Brain pericyte (primary cell): Measurements from ENCODE around the gene ZNF385B.
"Not testable (repeated sequence)": the region's sequence is repeated elsewhere in the genome, so short reads cannot be mapped to it uniquely, and the experiment has no call there.

Source experiments
- DNase-seq: peaks from one replicate; pipeline ENCODE4 v3.0.0-alpha.2; 2012; ENCODE audit warnings: low read depth, low spot score

ZNF385B gene

GRCh38 chr2:179636100-179636980 is 225.1 kb downstream of the ZNF385B start:
- DNase-seq = no peak

- not testable (repeated sequence) for DNase-seq
Observed at GRCh38 chr2:179631769-179632385, 229.5 kb downstream of the ZNF385B start.

- not testable (repeated sequence) for DNase-seq
Observed at GRCh38 chr2:179629776-179630175, 231.6 kb downstream of the ZNF385B start.

GRCh38 chr2:179626261-179626660 is 235.2 kb downstream of the ZNF385B start:
- no peak for DNase-seq

- no peak for DNase-seq
Observed at GRCh38 chr2:179622635-179623300, 238.6 kb downstream of the ZNF385B start.

GRCh38 chr2:179622112-179622511 is 239.3 kb downstream of the ZNF385B start:
- DNase-seq = no peak

DNA sequence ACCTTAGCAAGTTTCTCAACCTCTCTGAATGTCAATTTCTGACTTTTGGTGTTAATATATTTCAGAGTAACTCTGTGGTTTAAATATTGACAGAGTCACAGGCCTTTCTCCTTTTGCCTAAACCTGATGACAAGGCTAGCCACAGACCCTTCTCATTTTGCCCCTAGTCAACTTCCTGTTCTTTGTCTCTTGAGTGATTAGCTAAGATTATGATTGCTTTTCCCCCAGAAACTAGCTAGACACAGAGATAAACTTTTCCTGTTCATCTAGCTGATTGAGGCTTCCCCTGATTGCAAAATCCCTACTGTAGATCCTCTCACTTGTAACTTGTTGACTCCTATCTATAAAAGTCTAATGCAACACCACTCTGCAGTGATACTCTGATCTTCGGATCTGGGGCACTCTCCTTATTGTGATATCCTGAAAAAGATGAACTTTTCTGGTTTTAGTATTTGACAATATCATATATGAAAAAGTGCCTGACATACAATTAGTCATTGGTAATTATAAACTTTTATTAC is 241.4 kb downstream of the ZNF385B start:
- DNase-seq = no peak

DNA sequence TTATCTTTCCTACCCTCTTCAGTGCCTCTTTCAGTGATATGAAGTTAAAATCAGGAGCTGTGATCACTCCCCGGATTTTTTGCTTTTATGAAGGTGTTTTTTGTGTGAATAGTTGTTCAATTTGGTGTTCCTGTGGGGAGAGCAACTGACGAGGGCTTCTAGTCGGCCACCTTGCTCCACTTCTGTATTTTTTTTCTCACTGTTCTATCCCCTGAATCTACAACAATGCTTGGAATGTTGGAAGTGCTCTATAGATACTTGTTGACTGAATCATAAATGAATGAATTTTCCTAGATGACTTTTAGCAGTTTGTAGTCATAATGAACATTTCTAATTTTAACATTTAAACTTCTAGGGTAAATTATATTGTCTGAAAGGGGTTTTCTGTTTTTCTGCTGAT is 247.3 kb downstream of the ZNF385B start:
- no peak for DNase-seq

DNA sequence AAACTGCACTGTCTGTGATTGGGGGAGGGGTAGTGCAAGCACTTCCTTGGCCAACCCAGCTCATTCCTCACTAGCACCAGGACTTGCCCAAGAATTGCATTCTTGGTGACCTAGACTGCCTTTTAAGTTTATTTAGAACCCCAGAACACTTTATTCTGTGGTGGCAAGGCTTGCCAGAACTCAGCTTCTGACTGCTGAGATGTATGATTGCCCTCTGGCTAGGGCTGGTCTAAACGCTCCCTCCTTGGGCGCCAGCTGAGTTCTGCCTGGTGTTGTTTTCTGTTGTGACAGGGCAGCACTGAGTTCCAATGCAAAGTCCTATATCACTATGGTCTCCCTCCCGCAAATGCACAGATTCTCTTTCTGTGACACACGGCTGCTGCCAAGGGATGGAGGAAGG is 247.7 kb downstream of the ZNF385B start:
- no peak for DNase-seq

- DNase-seq = no peak
Observed at GRCh38 chr2:179613299-179613651, 248.1 kb downstream of the ZNF385B start.

DNA sequence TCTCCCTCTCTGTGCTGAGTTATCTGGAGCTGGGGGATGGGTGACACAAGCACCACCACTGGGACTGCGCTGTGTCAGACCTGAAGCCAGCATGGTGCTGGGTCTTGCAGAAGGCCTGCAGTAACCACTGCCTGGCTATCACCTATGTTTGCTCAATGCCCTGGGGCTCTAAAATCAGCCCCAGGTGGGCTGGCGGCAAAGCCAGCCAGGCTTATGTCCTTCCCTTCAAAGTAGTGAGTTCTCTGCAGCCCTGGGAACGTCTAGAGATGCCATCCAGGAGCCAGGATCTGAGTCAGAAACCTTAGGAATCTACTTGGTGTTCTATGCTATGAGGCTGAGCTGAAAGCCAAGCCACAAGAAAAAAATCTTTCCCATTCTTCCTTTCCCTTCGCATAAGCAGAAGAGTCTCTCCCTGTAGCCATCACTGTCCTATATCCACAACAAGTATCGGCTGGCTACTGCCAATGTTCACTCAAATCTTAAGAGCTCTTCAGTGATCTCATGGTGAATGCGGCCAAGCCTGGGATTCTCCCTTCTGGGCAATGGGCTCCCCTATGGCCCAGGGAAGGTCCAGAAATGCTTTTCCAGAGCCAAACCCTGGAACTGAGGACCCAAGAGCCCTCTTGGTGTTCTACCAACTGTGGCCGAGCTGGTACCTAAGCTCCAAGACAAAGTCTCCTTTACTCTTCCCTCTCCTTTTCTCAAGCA is 248.7 kb downstream of the ZNF385B start:
- DNase-seq = no peak

- DNase-seq = no peak
Observed at GRCh38 chr2:179612108-179612507, 249.3 kb downstream of the ZNF385B start.

DNA sequence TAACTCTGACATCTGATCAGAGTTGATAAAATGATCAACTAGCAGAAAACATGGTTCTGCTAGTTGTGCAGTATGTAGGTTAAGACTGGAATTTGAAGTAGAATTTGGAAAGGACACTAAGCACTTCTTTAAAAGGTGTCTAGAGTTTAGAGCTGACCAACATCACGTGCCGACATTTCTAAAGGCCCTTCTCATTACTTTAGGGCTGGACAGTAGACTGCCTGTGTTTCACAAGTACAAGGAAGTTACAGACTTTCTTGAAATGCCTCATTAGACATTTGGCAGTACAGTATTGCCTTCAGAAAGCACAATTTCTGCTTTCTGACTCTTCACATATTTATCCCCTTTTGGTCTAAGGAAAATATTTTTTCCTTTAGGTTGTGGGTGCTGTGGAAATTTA is 255.3 kb downstream of the ZNF385B start:
- no peak for DNase-seq

- no peak for DNase-seq
Observed at GRCh38 chr2:179605341-179605740, 256.1 kb downstream of the ZNF385B start.

DNA sequence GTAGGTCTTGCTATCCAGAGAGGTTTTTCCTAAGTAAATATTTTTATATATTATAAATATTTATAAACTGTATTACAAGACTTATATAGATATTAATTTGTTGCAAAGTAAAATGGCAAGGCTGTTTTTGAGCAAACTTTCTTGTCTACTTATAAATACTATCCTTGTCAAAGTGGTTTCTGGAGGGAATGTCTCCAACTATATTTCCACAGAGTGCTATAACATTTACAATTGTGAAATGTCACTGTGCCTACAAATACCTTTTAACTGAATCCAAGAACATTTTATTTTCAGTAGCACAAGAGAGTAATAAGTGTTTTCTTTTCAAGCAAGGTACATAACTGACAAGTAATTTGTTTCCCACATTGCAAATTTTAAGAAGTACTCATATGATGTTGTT is 256.8 kb downstream of the ZNF385B start:
- DNase-seq = no peak

GRCh38 chr2:179602452-179602851 is 259.0 kb downstream of the ZNF385B start:
- no peak for DNase-seq

DNA sequence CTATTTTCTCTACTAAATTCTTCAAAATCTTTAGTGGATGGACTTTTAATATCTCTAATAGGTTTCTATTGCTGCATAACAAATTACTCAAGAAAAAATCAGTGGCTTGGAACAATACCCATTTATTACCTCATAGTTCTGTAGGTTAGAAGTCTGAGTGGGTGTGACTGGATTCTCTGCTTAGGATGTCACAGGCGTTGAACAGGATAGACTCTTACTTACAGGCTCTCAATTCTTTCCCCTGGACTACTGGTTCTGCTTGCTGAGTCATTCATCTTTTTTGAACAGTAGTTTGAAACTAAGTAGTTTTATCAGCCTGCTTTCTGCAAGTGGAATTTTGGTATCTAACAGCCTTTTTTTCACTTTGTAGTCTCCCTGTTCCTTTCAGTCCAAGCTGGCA is 265.4 kb downstream of the ZNF385B start:
- DNase-seq = no peak

DNA sequence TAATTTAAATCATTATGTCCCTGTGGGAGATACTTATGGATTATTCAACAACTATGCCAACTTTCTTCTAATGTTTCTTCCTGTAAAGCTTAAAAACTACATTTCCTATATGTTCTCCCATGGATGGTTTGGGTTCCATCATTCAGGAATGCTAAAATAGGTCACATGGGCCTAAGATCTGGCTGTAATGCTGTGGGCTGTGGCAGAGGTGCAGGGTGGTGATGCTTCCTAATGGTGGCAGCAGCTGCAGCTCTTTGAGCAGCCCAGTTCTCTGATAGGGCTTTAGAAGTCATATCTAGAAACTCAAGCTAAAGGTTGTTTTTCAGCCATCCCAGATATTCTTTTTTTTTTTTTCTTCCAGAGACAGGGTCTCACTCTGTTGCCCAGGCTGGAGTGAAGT is 266.1 kb downstream of the ZNF385B start:
- DNase-seq = no peak

GRCh38 chr2:179594268-179595112 is 266.9 kb downstream of the ZNF385B start:
- no peak for DNase-seq

GRCh38 chr2:179593323-179593722 is 268.1 kb downstream of the ZNF385B start:
- DNase-seq = no peak
